ENCODE results near the gene AOPEP.

AOPEP gene, protein sequence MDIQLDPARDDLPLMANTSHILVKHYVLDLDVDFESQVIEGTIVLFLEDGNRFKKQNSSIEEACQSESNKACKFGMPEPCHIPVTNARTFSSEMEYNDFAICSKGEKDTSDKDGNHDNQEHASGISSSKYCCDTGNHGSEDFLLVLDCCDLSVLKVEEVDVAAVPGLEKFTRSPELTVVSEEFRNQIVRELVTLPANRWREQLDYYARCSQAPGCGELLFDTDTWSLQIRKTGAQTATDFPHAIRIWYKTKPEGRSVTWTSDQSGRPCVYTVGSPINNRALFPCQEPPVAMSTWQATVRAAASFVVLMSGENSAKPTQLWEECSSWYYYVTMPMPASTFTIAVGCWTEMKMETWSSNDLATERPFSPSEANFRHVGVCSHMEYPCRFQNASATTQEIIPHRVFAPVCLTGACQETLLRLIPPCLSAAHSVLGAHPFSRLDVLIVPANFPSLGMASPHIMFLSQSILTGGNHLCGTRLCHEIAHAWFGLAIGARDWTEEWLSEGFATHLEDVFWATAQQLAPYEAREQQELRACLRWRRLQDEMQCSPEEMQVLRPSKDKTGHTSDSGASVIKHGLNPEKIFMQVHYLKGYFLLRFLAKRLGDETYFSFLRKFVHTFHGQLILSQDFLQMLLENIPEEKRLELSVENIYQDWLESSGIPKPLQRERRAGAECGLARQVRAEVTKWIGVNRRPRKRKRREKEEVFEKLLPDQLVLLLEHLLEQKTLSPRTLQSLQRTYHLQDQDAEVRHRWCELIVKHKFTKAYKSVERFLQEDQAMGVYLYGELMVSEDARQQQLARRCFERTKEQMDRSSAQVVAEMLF

DNA sequence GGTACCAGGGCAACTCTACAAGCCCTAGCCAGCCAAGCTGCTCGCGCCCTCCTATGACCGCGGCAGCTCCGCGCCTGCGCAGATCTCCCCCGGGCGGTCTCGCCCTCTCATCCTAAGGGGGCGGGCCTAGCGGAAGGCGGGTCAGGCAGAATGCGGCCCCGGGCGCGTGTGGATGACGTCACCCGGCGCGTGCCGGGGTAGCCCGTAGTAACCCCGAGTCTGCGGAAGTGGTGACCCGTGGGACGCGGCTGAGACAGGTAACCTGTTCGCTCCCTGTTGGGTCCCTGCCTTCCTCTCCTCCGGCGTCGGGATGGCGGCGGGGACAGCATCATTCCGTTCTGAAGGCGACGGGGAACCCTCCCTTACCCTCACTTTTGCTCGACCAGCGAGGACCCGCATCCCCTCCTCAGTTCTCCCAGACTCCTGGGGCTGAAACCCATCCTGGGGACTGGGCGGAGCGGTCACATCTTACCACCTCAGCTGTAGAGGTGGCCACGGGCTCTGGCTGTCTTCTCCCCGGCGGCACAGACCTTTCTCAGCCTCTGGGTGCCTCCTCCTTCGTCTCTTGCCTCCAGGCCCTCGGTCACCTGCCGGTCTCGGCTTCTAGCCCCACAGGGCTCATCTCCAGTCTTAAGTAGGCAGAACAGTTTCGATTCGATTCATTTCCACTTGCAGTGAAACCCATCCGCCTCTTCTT, at the start of gene AOPEP:
AOPEP (plus strand) TSS at position 205 of the 697 bp plus-strand sequence. CDS start 33,085 bp downstream, outside the sequence.
- DNase-seq, result peak; percentile 68 to 98 (median 93)

DNA sequence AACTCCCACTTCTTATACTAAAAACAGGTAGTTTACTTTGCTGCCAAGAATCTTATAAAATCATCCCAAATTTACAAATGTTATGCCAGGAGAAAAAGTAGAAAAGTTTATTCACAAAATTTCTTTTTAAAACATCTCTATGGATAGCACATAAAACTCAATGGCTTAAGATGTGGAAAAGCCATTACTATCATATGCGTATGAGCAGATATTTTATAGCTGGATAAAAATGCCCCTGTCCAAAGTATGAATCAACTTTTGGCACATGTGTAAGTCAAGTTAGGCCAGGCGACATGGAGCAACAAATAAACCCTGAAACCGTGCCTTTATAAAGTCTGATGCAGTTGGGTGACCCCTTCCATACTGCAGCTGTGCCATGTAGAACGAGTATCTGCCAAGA, 48.6 kb upstream of the AOPEP start:
- DNase-seq, result no peak

DNA sequence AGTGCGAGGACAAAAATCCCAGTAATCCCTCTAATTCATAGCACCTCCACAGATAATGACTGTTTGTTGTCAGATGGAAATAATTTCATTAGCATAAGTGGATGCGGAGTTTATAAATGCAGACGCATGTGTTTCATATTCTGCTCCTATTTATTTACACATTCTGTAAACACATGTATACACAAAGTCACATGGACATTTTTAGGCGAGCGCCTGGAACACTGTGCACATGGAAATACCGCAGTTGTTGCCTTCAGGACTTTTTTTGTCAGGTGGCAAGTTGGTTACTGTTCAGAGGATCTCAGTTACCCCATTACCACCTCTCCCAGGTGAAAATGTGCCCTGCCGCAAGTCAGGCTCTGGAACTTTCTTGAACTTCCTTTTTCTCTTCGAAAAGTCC, 46.9 kb upstream of the AOPEP start:
- DNase-seq, result no peak

DNA sequence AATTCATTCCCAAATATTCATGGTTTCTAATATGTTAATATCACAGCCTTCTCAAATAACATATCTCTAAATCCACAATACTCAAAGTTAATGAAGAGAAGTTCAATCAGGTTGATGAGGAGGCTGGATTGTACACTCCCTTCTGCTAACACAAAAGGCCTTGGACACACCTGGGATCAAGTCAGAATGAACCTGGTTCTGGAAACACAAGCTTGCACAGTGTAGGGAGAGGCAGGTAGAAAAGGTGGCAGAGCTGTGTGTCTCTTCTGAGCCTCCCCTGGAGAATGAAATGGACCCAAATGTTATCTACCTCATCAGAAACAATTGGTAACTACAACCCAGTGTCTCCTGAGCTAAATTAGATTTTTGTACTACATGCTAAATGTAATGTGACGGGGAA, 46.5 kb upstream of the AOPEP start:
- no peak for DNase-seq

DNA sequence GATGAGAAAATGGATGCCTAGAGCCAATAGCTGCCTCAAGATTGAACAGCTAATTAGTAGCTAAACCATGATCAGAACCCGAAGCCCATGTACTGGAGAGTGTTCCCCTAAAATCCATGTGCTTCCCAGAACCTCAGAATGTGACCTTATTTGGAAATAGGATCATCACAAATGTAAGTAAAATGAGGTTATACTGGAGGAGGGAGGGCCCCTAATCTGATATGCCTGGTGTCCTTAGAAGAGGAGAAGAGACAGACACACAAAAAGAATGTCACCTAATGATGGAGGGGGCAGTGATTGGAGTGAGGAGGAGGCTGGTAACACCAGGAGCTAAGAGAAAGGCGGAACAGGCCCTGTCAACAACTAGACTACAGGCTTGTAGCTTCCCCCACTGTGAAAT, 45.9 kb upstream of the AOPEP start:
- no peak for DNase-seq

DNA sequence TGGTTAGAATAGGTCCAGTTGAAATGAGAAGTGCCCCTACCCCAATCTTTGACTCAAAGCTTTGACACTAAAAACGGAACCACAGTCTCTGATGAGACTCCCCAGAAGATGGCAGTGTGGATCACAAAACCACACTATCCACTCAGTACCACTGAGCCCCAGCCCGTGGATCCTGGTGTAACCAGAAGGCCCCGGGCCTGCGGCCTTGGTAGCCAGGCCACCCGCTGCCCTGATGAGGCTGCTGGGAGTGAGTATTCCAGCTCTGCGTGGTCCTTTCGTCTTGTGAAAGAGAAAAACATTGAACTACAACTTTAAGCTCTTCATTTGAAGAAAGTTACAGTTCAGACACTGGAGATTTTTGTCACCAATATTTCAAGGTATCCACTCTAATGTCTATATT, 45.0 kb upstream of the AOPEP start:
- DNase-seq, result peak; percentile 12 to 75 (median 54)

DNA sequence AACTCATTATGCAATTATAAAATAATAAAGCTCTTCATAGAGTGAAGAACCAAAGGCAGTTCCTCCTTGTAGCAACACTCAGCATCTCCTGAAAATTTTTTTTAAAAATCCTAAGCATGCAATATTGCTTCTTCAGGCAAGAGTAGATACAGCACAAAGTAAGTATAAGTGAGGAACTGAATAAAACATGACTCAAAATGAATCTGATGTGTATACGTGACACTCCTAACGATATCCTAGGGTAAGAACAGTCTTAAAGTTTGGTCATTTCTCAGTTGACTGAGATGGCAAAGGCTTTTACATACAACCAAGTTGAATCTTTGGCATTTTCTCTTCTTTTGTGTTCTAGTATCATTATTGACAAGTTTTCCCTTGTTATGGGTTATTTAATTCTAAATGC, 41.1 kb upstream of the AOPEP start:
- no peak for DNase-seq

DNA sequence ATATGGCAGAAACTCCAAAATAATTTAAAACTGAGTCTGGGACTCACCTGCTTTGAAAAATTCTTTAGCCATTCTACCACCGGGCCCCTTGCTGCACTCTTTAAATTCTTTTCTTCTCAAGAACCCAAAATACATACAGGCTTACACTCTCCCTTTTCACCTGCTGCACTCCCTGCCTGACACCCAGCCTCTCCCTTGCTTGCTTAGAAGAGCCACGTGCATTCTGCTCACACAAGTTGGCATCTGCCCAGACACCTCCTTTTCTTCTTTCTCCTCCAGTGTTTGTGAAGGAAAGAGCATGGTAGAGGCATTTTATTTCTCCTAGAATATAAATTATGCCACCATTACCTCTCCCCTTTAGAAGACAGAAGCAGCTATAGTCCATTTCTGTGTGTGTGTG, 39.0 kb upstream of the AOPEP start:
- no peak for DNase-seq

DNA sequence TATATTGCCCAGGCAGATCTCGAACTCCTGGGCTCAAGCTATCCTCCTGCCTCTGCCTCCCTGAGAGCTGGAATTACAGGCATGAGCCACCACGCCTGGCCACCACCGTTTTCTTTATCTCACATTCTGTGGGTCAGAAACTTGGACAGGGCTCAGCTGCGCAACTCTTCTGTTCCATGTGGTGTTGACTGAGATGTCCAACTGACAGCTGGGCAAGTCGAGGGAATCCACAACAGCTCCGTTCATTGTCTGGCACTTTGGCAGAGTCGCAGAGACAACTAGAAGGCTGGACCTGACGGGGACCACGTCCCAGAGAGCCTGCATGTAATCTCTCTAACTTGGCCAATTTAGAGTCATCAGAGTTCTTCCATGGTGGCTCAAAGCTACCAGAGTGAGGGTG, 36.2 kb upstream of the AOPEP start:
- DNase-seq, result no peak

DNA sequence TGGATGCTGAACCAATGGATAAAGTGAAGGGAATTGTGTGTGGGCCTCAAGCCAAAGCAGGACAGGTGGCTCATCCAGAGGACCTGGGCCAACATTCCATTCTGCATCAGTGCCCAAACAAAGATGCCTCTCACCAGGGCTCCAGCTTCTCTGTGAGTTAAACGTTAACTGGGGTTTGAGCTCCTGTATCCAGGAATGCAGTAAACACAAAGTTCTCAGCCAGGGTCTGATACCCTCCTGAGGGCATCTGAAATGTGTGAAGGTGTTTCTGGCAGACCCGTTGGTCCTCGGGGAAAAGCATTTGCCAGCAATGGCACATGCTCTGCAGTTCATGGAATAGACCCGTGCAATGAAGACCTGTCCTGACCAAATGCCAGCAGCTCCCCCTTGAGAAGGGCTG, 33.9 kb upstream of the AOPEP start:
- no peak for DNase-seq

DNA sequence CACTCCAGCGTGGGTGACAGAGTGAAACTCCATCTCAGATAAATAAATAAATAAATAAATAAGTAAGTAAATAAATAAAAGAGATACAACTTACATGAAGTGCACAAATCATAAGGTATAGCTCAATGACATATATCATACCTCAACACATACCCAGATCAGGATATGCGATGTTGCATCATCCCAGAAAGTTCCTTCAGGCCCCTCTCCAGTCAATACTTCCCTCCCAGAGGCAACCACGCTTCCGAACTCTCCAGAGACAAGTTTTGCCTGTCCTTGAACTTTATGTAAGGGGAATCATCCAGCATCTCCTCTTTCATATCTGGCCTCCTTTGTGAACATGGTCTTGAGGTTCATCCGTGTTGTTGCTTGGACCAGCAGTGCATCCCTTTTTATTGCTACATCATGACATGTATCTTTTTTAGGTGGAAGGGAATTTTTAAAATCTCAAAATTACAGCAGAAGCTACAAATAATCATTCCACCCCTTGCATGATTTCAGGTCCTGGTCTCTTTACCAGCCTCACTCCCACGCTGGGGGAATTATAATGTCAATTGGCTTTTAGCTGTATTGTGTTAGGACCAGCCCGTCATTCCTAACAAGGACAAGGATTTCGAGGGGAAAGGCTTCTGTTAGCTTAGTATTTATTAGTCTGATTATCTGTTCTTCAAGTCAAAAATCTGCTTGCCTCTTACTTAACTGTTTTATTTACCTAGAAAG, 32.9 kb upstream of the AOPEP start:
- no peak for DNase-seq

DNA sequence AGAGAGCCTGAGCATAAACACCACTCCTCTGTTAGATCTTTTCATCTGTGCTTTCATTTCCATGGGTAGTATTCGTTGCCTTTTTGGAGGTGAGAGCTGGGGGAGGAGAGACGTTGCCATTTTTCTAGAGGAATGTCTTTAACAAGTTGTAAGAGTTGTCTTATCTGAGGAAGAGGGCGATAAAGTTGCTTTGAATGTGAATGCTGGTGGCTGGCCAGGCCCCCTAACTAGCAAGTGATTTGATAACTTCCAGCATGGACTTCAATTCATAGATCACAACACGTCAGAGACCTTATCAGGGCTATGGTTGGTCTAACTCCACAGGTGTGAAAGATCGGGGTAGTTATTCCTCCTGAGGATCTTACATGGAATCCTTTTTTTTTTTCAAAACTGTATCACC, 30.0 kb upstream of the AOPEP start:
- DNase-seq, result no peak

DNA sequence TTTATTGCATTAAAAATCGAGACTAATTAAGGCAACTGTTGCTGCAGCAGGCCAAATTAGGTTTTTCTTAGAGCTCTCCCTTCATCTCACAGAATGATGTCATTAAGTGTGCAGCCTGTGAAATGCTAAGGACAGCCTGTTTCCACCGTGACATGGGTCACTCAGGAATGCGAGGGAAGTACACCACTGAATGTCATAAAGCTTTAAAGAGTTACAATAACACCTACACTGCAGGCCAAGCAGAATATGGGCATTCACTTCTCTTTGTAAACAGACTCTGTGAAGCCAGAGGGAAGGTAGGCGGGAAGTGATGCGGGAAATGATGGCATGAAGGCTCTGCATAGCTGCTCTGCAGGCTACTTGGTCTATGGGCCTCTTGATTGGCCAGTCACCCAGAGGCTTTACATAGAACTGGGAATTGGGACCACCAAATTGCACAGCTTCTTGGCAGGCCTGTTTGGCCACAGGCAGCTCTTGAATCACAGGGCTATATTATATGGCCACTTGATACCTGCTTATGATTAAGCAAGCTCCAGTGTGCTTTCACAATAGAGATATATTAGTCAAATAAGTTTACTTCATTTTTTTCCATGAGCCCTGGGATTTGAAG, 28.4 kb upstream of the AOPEP start:
- DNase-seq, result no peak

DNA sequence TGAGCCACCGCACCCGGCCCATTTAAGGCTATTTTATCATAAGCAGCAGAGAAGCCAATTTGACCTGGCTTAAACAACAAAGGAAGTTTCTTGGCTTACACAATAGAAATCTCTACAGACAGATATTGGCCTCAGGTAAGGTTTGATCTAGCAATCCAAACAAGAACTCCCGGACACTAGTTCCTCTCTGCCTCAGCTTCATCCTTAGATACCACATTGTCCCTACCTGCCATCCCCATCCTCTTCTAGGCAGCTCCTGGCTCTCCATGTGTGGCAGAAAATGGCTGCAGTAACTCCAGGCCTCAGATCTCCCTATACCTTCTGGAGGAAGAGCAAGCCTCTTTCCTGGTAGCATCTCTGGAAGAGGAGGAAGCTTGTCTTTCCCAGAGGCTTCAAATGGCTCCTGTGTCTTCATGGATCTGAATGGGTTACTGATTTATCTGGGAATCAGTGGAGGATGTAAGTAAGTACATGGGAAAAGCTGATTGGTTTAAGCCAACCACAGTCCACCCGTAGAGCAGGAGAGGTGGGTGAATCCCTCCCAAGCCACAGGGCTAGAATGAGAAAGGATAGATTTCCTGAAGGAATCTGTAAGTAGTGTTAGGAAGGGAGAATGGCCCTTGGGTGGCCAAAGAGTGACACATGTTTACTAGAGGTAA, 26.7 kb upstream of the AOPEP start:
- no peak for DNase-seq

DNA sequence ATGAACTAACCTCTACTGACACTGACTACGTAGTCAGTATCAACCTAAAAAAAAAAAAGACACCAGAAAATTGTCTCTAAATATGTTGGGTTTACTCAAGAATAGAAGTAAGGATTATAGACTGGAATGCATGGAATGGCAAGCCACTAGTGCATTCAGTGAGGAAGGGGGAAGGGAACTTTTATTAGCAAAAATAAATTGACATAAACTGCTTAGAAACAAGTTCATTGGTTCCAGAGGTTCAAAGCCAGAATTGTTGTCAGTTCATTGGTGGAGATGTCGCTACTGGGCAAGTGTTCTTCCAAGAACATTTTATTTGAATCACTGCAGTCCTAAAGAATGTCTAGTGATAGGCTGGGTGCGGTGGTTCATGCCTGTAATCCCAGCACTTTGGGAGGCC, 26.1 kb upstream of the AOPEP start:
- DNase-seq, result no peak

DNA sequence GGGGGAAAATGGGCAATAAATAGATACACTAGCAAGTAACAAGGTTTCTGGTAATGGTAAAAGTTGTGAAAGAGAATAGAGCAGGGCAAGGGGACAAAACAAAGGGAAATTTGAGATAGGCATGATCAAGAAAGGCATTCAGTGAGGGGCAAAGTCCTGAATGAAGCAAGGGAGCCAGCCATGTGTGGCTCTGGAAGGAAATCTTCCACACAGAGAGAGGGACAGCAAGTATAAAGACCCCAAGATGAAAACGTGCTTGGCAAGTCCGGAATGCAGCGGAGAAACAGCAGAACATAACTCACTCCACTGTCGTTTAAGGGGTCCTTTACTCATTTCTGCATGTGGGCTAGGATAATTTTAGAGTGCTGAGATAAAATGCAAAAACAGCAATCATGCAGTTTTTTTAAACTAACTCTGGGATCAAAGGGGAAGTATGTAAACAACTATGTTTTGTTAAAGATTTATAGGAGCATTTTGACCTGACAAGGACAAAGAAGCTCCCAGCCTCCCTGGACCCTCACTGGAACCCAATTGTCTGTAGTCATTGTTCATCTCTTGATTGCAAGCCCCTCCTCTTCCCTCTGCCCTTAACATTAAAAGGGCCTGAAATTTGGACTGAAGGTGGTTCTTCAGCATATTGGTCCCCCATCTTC, 22.9 kb upstream of the AOPEP start:
- no peak for DNase-seq

DNA sequence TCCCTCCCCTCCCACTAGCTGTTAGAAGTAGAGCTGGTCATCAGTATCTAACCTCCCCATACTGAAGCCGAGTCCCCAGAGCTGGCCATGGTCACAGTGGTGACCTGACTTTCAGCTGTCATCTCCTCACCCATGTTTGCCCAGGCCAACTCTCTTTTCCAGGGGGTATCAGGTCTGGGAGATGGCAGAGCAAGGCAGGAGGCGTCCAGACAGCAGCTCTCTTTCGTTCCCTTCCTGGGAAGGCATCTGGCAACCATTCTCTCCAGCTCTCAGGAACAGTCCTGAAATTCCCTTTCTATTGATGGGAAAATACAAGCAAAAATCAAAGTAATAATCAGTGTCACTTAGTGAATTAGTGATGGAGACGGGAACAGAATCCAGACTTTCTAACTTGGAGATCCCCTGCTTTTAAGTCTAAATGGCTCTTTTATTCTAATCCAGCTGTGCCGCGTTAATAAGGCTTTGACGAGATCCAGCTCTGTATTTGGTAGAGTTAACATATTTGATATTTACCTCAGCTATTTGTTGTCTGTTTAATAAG, 21.3 kb upstream of the AOPEP start:
- peak in 1 of 14 donors; percentile 8 for DNase-seq

DNA sequence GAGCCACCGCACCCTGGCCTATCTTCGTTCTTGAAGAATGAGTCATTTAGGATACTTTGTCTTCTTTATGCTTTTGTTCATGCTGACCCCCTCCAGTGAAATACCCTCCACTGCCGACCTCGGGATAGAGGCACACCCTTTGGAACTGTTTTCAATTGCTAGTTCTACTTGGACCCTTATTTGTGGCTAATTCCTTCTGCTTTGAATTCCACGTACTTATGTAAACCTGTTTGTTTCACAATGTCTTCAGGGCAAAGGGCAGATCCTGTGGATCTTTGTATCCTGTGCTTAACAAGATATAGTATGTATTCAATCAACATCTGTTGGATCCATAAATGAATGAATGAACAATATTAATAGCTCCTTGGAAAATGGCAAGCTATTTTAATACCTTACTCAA, 19.6 kb upstream of the AOPEP start:
- DNase-seq, result no peak

DNA sequence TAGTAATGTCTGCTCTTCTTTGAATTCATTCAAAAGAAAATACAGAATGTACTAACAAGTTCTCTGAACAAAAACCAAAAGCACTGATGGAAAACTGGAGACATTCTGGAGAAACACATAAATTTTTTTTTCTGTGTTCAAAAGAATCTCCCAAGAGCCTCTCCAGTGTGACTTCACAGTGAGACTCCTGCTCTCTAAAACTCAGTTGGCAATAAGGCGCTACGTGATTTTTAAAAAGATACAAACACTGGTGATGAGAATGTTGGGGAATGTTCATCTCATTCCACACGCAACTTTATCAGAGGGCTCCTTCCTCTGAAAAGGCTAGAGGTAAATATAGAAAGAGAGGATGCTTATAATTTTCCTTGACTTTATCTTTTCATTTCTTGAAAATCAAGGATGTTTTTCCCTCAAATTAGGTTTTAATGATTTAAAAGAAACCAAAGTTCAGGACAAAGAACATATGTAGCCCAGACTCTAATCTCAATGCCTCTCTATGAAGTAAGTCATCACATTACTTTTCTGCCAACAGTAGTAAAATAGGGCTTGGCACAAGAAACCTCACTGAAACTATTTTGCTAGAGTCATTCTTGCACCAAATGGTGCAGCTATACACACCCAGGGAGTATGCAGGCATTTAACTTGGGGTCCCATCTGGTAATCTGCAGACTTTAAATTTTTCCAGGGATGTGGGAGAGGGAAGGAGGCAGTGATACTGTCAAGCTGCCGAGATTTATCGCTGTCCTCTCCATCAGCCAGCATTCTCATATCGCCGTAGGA, 12.9 kb upstream of the AOPEP start:
- no peak for DNase-seq

DNA sequence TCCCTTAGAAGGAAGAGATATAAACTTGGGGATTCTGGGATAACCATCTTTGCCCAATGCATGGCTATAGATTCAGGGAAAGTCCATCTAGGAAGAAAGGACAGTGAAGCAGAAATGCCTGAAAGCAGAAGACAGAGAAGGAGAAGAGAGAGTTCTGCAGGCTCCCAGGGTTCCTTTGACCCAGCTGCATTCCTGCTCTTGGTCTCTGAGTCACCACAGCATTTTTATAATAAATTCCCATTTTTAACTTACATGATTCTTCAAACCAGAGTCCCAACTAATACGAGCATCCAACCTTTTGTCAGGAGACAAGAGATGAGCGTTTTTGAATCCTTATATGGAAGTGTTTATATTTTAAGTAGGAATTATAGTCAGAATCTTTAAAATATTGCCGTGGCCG, 12.0 kb upstream of the AOPEP start:
- DNase-seq, result no peak

All from C1 segment of cervical spinal cord (tissue), 14 donors.